ENCODE results near the gene ULK2. TPM values are rescaled to one million over a fixed set of nuclear protein-coding genes. Genes with fewer than 3 reads are reported as not detected.
"Not testable (repeated sequence)": the region's sequence is repeated elsewhere in the genome, so short reads cannot be mapped to it uniquely, and the experiment has no call there.

ULK2 gene
- total RNA-seq, 1 donor from 2014 or later: 17.3 TPM

DNA sequence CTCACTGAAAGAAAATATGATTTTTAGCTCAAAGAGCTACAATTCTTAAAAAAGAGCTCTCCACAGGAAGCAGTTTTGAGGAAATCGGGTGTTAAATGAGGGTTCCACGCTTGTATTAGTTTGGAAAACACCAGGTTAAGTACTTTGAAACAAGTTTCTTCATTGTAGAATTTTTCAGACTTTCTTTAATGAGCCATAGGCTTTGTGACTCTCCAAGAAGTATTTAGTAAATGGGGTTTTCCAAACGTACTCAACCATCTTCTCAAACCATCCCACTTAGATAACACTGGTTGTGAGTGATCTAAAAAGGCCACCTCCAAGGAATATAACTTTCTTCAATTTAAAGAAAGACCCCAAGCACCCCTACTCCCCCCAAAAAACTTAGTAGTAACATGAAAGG, 2.7 kb downstream of the ULK2 start:
- no peak for DNase-seq (ENCODE audit: low spot score)

DNA sequence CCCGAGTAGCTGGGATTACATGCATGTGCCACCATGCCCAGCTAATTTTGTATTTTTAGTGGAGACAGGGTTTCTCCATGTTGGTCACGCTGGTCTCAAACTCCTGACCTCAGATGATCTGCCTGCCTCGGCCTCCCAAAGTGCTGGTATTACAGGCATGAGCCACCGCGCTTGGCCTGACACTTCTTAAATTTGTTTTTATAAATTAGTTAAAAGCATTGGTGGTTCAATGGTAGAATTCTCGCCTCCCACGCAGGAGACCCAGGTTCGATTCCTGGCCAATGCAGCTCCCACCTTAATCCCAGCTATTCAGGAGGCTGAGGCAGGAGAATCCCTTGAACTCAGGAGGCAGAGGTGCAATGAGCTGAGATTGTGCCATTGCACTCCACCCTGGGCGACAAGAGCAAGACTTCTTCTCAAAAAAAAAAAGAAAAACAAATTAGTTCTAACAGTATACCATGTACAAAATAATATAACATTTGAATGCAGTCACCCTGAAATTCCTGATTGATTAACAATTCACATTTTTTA, 7.0 kb downstream of the ULK2 start:
- not testable (repeated sequence) for DNase-seq (ENCODE audit: low spot score)

DNA sequence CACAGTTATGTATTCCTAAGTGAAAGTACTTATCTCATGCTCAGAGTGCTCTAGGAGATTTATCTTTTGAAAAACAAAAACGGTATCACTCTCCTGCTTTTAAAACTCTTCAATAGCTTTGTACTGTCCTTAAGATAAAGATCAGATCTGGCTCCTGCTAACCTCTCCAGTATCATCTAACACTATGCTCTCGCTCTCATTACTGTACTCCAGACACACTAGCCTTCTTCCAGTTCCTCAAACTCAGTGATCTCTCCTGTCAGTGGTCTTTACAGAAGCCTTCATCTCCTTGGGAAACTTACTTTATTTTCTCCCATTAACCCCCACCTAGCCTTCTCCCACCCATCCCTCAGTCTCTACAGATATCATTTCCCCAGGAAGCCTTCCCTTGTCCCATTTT, 10.1 kb downstream of the ULK2 start:
- no peak for DNase-seq (ENCODE audit: low spot score)

DNA sequence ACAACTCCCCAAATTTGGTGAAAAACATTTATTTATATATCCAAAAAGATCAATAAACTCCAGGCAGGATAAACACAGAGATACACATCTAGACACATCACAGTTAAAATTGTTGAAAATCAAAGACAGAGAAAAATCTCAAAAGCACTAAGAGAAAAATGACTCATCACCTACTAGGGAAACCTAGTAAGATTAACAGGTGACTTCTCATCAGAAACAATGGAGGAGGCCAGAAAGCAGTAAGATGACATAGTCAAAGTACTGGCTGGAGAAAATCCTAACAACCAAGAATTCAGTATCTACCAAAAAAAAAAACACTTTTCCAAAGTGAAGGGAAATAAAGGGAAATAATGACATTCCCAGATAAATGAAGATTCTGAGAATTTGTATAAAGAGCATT, 33.8 kb downstream of the ULK2 start:
- no peak for DNase-seq (ENCODE audit: low spot score)

DNA sequence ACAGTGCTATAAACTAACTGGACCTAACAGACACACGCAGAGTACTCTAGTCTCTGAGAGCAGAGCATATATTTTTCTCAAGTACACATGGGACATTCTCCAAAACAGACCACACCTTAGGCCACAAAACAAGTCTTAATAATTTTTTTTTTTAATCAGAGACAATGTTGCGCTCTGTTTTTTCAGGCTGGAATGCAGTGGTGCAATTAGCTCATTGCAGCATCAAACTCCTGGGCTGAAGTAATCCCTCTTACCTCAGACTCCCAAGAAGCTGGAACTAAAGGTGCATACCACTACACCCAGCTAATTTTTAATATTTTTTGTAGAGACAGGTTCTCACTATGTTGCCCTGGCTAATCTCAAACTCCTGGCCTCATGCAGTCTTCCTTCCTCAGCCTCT, 37.7 kb downstream of the ULK2 start:
- DNase-seq (ENCODE audit: low spot score): no peak

DNA sequence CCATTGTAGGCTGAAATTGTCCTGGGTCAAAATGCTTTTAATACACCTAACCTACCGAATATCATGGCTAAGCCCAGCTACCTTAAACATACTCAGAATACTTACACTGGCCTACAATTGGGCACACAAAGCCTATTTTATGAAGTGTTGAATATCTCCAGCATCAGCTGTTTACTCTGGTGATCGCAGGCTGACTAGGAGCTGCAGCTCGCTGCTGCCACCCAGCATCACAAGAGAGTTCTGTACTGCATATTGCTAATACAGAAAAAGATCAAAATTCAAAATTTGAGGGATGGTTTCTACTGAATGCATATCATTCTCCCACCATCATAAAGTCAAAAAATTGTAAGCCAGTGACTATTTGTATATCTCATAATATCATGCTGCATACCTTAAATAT, 55.3 kb downstream of the ULK2 start:
- no peak for DNase-seq (ENCODE audit: low spot score)

DNA sequence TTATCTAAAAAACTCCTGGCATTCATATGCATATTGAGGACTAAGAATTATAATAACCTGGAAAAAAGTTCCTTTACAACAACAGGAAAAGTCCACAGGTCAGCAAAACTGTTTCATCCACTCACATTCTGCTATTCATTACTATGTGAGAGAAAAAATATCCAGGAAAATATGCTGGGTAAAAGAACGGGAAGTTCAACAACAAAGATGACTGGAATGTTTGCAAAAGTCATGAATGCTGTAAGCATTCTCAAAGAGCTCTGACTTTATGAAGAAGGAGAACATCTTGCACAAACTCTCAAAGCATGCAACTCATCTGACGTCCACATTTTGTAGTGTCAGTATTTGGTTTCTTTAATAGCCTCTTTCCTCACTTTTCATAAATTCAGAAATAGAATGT, 62.7 kb downstream of the ULK2 start:
- no peak for DNase-seq (ENCODE audit: low spot score)

DNA sequence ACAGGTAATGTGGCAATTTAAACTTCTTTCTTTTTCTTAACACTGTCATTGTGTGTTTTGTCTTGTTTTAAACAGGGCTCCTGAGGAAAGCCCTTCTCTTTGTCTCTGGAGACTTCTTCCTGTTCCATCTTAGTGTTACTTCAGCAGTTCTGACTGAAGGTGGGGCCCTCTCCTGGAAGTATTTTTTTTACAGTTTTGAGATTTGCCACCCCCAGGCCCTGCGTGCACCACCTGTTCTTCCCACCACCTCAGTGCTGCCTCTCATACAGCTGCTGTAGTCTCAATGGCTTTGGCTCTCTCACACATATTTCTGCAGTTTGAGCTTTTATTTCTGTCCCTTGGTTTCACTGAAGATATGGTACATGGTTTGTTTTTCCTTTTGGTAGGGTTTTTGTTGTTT, 67.2 kb downstream of the ULK2 start:
- DNase-seq (ENCODE audit: low spot score): no peak

DNA sequence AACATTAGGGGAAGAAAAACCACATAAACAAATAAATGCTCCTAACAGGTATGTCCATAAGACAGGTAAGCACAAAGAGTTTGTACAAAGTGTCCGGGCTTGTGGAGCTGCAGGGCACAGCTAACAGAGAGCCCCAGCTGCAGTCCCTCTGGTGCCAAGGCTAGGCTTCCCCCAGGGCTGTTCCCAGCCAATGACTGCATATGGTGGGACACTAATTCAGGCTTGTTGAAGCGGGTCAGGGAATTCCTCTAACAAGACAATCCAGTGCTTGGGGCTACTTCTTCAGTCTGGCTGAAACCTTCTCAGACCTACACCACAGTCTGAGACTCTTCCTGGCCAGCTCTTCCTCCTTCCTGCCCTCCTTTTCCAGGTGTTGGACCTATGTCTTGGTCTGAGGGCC, 67.9 kb downstream of the ULK2 start:
- DNase-seq (ENCODE audit: low spot score): no peak

DNA sequence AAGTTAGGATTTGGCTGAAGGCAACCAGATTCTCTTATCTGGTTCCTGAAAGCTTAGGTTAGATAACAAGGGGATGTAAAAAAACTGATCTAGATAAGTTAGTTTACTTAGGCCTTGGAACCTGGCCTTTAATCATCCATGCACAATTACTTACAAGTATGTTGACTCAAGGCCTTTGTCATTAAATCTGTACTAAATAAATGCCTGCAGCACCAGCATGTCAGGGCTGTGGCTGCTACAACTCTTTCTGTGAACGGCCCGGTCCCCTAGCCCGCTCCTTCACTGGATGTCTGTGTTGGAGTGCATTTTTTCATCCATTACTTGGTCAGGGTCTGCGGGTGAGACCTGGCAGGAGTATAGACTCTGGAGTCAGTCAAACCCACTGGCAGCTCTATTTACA, 71.3 kb downstream of the ULK2 start:
- no peak for DNase-seq (ENCODE audit: low spot score)

DNA sequence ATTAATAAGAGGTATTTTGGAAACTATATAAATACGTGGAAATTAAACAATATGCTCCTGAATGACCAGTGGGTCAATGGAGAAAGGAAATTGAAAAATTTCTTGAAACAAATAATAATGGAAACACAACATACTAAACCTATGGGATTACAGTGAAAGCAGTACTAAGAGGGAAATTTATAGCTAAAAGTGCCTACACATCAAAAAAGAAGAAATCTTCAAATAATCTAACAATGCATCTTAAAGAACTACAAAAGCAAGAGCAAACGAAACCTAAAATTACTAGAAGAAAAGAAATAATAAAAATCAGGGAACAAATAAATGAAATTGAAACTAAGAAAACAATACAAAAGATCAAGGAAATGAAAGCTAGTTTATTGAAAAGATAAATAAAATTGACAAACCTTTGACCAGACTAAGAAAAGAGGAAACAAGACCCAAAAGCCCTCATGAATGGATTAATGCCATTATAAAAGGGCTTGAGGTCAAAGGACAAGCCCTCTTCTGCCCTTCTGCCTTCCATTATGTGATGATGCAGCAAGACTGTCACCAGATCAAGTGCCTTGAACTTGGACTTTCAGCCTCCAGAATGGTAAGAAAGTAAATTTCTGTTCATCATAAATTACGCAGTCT, 75.7 kb downstream of the ULK2 start:
- DNase-seq (ENCODE audit: low spot score): no peak

DNA sequence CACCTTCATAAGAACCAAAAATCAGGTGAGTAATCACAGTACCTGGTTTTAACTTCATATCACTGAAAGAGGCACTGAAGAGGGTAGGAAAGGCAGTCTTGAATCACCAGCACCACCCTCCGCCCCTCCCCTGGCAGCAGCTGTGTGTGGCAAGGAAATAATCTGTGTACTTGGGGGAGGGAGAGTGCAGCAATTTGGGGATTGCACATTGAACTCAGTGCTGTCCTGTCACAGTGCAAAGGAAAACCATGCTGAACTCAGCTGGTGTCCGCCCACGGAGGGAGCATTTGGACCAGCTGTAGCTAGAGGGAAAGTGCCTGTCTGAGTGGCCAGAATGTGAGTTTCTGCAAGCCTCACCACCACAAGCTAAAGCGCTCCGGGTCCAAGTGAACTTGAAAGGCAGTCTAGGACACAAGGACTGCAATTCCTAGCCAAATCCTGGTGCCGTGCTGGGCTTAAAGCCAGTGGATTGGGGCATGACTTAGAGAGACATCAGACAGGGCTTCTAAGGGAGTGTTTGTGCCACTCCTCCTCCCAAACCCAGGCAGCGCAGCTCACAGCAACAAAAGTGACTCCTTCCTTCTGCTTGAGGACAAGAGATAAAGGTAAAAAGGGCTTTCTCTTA, 79.9 kb downstream of the ULK2 start:
- DNase-seq (ENCODE audit: low spot score): no peak

DNA sequence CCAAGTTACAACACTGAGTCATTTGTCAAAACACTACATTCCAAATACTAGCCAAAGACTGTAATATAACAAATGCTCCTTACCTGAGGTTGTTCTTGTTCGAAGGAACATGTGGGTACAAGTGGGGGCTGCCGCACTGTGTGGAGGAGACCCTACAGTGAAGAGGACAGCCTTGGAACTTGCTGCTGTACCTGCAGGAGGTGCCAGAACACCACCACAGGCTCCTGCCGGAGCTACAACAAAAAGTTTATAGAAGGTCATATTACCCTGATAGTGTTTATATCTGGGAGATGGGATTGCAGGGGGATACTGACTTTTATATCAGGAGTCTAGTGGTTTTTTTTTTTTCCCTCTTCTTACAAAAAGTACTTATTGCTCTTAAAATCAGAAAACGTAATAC, 81.9 kb downstream of the ULK2 start:
- DNase-seq (ENCODE audit: low spot score): no peak

DNA sequence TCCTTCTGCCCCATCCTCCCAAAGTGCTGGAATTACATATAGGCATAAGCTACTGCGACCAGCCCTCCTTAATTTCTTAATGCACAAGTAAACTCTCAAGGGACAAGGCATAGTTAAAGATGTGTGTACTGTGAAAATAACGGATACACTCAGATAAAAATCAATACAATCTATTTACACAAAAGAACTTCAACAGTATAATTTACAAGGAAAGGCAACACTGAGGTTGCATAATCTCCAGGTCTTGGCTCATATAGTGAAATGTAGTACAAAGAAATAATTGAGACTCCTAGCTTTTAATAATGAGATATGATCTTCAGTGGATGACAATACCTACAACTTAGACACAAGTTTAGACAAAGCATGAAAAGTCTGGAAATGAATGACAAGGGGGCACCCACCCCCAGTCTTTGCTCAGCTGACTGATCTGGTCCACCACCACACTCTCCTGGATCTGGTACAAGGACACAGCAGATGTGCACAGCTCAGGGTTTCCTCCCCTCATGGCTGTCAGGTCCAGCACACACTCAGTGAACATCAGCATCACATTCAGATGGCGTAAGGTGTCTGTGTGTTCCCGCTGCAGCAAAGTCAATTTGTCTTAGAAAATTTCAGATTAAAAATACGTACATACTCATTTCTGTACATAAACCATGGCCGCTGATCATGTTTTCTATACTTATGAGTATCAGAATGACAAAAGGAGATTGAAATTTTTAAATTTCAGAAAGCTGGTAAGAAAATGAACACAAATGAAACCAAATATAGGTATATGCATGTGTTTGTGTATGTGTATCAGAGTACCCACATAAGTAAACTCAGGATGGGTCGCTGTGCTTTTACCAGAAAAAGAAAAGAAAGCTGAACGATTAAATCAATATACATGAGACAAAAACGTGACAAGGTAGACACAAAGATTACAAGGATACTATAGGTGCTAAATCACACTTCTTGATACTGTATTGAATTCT, 86.0 kb downstream of the ULK2 start:
- DNase-seq (ENCODE audit: low spot score): no peak

DNA sequence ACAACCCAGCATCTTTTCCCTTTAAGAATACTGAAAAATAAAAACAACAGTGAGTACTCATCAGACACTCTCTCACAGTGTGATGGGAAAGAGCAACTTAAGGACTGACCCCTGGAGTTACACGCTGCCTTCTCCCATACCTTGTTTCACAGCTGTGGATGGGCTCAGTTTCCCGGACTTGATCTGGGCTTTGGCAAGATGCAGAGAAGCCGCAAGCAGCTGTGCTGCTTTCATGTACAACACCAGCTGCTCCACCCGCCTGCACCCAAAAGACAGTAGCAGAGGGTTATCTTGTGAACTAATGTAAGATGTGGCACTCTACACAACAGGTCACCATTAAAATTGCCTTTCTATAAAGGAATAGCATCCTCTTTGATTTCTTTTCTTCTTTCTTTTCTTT, 86.9 kb downstream of the ULK2 start:
- no peak for DNase-seq (ENCODE audit: low spot score)

DNA sequence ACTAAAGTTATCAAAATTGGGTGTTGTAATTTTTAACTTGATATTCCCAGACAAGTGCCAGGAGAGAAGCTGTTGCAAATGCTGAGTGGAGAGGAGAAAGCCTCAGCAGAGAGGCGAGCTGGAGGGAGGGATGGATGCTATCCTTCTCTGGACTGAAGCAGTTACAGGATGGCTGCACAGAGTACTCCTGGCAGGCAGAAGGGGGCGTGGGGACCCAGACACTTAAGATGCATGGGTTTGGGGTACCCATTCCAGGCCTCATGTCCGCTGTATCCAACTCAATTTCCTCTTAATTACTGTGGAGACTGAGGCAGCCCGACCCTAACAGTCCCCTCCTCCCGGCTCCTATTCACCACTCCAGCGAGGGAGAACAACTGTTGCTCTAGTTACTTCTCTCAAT, 94.2 kb downstream of the ULK2 start:
- no peak for DNase-seq (ENCODE audit: low spot score)

DNA sequence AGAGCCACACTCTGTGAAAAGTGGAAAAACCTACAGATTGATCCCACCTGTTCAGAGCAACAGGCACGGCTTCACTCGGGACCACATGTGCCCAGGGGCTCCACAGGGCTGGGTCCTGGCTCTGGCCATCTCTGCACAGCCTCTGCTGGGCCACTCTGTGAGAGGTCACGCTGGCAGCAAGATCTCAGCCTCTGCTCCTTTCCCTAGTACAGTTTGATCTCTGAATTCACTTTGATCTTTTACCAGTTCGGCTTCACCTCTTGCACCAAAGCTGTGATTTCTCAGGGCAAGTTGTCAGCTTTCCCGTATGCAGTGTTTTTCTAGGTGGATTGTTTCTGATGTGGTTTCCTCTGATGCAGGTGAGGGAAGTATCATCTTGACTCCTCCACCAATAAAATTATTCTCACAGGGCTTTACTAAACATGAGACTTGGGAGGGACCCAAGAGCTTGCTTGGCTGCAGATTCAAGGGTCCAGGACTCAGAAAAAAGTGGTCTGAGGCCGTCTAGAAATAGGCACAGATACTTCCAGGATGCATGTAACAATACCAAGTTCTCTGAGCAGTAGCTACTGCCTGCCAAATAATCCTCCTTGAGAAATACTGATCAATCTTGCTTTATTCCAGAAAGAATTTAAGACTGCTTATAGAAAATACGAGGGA, 95.6 kb downstream of the ULK2 start:
- no peak for DNase-seq (ENCODE audit: low spot score)

DNA sequence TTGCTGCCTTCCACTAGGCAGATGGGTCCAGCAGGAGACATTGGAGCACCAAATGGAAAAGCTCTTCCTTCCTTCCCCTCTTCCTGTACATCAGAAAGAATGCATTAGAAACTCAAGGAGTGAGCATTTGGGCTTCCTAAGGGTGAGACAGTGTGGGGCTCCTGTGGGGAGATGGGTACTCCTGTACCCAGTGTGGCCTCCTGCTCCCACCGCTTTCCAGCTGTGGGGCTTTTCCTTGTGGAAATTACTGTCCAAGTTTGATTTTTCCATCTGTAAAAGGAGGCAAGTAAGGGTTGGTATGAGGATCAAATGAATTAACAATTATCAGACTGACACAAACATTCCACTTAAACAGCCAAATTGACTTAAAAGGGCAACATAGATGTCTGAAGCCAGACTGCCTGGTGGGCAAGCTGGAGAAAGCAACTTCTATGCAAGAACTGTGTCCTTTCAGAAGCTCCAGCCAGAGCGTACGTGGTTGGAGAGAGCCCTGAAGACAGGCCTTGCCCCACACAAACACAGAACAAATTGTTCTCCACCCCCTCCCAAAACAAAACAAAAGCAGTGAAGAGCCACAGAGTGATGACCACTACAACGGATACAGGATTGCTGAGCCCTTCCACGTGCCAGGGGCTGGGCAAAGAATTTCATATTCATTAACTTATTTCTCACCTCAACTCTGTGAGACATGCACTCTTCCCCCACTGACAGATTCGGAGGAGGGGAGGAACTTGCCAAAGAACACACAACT, 96.6 kb downstream of the ULK2 start:
- no peak for DNase-seq (ENCODE audit: low spot score)

DNA sequence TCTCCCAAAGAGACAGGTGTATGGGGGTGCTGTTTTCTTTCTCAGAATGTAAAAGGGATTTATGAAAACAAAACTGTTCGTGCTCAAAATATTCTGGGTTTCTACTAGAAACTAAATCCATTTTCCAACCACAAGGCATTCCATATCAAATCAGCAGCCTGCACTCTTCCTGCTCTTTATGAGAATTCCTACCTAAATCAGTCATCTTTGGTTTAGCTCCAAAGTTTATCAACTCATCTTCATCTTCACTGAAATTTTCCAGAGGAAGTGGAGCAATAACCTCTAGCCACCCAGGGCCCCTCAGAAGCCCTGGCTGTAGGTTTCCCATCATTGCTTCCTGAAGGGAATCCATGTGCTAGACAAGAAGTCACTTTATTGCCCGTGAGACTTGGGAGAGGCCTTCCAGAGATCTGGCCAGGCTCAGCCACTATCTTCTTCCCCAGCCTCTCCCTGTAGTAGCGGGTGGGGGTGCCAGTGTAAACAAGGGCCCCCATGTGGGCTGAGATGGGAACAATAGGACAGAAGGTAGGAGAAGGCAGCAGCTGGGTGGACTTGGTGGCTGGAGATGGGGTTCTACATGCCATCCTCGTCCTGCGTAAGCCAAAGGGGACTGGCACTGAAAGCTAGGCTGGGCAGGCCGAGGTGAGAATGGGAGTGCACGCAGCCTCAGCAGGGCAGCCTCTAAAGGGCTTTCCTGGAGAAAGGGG, 97.6 kb downstream of the ULK2 start:
- no peak for DNase-seq (ENCODE audit: low spot score)

DNA sequence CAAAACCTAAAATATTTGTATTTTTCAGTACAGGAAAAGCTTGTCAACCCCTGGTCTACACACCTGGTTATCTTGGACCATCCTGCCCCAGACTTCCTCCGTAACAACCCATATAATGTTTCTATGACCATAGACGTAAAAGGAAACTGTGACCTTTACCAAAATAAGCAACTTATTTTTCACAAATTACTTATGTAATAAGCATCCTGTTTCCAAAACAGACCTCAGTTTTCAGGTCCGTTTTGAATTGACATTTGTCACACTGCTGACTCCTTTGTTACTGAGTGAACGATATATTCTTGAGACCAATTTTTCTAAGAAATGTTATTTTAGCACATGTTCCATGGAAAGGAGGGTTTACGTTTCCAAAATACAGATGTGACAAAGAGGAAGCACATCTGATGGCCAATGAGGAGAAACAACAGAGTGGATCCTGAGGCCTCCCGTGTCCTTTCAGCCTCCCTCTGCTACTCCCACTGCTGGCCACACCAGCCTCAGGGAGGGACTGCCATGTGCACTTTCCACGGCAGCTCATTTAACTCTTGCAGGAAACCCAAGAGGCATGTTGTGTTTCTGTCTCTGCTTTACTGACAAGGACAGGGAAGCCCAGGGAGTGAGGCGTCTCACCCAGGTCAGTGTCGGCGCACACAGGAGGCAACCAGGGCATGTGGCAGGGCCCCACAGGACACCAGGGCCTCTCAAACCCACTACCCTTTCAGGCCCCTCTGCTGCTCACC, 99.5 kb downstream of the ULK2 start:
- no peak for DNase-seq (ENCODE audit: low spot score)

Measured in ureter (tissue), 1 donor.